Activated naive CD4-positive, alpha-beta T cell treated with anti-CD3 and anti-CD28 coated beads for 36 hours (primary cell): ENCODE measurements around the gene LGALS3BP. TPM values are rescaled to one million over a fixed set of nuclear protein-coding genes. Genes with fewer than 3 reads are reported as not detected.

Experiments
- CTCF ChIA-PET: fragments of 350-600 bp; sonication (Branson Sonifier 250); formaldehyde crosslinking; loops from one replicate; lab custom pipeline; 2021; ENCODE audit warnings: antibody characterized with exemption; lab: Charles Lee
- DNase-seq: peaks from one replicate; pipeline ENCODE4 v3.0.0-alpha.2; 2020
- H3K27ac Mint-ChIP-seq: one replicate; pipeline ENCODE4 v1.8.0; 2021; ENCODE audit warnings: mild to moderate bottlenecking, mixed read lengths
- H3K27me3 Mint-ChIP-seq: one replicate; pipeline ENCODE4 v1.8.0; 2021; ENCODE audit warnings: low read depth, mixed read lengths
- H3K36me3 Mint-ChIP-seq: one replicate; pipeline ENCODE4 v1.8.0; 2021; ENCODE audit warnings: low read depth, mixed read lengths
- H3K4me1 Mint-ChIP-seq: one replicate; pipeline ENCODE4 v1.8.0; 2021; ENCODE audit warnings: low read depth, mixed read lengths
- H3K4me3 Mint-ChIP-seq: one replicate; pipeline ENCODE4 v1.8.0; 2021; ENCODE audit warnings: mild to moderate bottlenecking, moderate library complexity, mixed read lengths
- H3K9me3 Mint-ChIP-seq: one replicate; pipeline ENCODE4 v1.8.0; 2021; ENCODE audit warnings: mixed read lengths
- intact Hi-C: fragments of 100-400 bp; cut with micrococcal nuclease; formaldehyde crosslinking; loops from one replicate; pipeline ENCODE4 v1.15.1; 2023
- total RNA-seq, 2 experiments: library from RNA; stranded (reverse); gene quantifications; one replicate each; pipeline ENCODE4 v1.2.3, GENCODE V29; 2021

The LGALS3BP gene
- total RNA-seq, 2 experiments from 2014 or later, result 59.9 to 65.4 TPM

DNA sequence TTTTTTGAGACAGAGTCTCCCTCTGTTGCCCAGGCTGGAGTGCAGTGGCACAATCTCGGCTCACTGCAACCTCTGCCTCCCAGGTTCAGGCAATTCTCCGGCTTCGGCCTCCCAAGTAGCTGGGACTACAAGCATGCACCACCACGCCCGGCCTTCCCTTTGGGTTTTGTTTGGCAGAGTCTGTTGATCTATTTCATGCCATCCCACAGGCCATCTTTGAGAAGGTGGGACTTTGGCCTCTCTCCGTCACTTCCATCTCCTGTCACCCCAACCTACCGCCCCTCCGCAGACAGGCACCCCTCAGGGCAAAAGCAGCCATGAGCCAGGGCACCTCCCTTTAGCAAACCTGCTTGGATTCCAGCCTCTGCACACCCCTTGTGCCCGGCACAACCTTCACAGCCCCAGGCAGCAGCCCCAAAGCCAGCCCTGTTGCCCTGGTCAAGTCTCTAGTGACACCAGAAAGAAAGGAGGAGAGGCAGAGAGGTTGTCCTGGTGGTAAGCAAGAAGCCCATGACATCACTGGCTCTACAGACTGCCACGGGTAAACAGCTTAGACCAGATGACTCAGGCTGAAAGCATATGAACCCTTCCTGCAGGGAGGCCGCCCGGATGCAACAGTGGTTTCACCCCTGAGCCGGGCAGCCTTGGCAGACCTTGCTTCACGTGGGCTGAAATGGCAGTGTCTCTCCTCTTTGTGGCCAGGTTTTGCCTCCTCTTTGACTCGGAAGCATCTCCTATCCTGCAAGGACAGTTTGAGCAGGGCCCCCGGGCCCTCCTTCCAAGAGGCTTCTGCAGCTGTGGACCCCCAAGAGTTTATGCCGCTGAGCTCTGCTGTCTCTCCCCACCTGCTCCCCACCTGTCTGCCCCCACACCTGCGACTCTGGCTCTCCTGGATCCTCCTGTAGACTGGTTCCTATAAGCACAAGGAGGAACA is 46.4 kb downstream of the LGALS3BP start:
- DNase-seq, result peak; percentile 47
- H3K27ac Mint-ChIP-seq, result no peak overlapping the region
- no peak overlapping the region for H3K4me3 Mint-ChIP-seq
- CTCF ChIA-PET, result no interaction called here
- no peaks in the 10 kb centered on the region for H3K36me3 Mint-ChIP-seq
- intact Hi-C loops, result no loop called here
- no peaks in the 10 kb centered on the region for H3K4me1 Mint-ChIP-seq
- no peaks in the 10 kb centered on the region for H3K9me3 Mint-ChIP-seq
- no peaks in the 10 kb centered on the region for H3K27me3 Mint-ChIP-seq

DNA sequence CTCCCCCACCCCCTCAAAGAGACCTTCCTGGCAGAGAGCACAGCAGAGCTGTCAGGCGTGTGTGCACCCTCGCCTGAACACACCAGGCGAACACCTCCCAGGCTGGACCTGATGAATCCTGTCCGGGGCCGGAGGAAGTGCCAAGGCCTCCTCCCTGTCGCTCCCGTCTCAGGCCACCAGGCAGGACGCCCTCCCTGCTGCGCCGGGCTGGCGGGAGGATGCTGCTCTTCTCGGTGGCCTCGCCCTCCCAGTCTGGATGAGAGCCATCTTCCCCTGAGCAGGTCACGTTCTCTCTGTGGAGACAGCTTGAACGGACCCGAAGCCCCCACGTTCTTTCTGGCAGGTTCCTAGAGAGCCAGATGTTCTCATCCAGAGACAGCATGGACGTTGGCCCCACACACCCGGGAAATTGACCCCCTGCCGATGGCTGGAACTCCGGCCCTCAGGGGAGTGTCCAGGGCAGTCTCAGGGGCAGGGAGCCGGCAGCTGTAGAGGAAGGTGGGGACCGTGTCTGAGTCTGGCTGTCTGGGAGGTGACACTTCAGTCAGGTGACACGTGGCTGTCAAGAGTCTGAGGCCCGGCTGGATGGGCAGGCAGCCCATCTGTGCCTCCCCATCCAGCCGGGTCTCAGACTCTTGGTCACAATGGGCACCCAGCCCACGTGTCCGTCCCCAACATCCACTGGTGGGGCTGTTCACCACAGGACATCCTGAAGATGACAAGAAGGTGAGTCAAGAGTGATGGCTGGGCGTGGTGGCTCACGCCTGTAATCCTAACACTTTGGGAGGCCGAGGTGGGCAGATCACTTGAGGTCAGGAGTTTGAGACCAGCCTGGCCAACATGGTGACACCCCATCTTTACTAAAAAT is 49.6 kb downstream of the LGALS3BP start:
- Mint-ChIP-seq H3K9me3 (no peaks in the 10 kb centered on the region), H3K27me3 (peaks cover 5% of the 10 kb centered on the region), H3K27ac (no peak overlapping the region), H3K4me1 (no peaks in the 10 kb centered on the region), H3K4me3 (no peak overlapping the region), H3K36me3 (no peaks in the 10 kb centered on the region)
- CTCF ChIA-PET, result no interaction called here
- intact Hi-C loops, result no loop called here
- DNase-seq, result no peak

DNA sequence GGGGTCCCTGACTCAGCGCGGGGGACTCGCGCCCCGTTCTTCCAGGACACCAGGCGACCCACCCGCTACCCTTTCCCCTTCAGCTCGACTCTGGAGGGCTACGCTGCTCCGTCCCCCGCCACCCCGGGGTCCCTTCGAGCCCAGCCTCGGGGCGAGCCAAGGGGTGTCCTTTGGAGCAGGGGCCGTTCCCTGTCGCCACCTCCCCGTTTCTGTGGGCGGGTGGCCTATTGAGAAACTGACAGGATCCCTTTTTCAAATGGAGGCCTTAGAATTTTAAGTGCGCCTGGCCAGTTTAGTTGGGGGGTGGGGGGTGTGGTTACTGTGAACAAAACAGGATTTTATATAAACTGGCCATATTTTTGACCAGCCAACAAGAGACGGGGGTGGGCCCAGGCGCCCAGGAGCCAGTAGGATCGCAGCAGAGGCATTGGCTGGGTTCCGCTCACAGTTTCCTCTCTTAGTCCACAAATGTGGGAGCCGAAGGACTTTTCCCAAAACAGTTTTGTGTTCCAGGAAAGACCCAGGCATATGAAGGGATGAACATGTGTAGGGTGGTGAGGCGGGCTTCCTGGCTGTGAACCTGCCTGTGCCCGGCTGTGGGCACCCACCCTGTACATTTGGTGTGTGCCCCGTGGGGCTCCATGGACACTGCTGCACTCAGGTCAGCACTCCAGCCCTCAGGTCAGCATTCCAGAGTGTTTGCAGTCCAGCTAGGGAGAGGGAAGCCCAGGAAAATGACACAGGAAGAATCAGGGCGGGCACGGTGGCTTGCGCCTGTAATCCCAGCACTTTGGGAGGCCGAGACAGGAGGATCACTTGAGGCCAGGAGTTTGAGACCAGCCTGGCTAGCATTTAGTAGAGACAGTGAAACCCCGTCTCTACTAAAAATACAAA is 53.8 kb downstream of the LGALS3BP start:
- H3K4me3 Mint-ChIP-seq, result no peak overlapping the region
- peaks cover 14% of the 10 kb centered on the region for H3K4me1 Mint-ChIP-seq
- intact Hi-C loops, result loop anchor here (1.0 kb wide), 1 partner anchor 61 kb away; no protein-coding TSS in a partner anchor
- no peaks in the 10 kb centered on the region for H3K36me3 Mint-ChIP-seq
- CTCF ChIA-PET, result interaction anchor here (0.7 kb wide), 1 partner anchor 44 kb away, joined by 6 read pairs; no protein-coding TSS in a partner anchor
- H3K9me3 Mint-ChIP-seq, result no peaks in the 10 kb centered on the region
- DNase-seq, result no peak
- no peak overlapping the region for H3K27ac Mint-ChIP-seq
- peaks cover 8% of the 10 kb centered on the region for H3K27me3 Mint-ChIP-seq

DNA sequence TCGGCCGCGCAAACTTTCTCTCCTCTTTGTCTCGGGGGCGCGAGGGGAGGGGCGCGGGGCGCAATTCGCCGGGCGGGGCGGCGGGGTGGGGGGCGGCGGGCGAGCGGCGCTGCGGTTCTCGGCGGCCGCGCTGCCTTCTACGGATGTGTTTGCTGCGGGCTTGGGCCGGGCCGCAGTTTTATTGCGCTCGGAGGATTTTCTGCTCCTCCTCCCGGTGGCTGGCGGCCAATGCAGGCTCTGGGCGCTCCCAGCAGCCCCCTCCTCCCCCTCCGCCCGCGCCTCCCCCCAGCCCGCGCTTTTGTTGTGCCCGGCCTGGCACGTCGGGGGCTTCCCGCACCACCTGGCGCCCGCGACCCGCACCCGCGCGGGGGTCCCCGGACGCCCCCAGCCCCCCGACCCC is 54.5 kb downstream of the LGALS3BP start, which contains the start of gene TIMP2:
TSS of gene TIMP2 (minus strand) at position 154 of the 400 bp plus-strand sequence. CDS start 299 bp downstream, outside the sequence.
- no peaks in the 10 kb centered on the region for H3K36me3 Mint-ChIP-seq
- no peak within 1 kb of the TSS for H3K4me3 Mint-ChIP-seq
- H3K27me3 Mint-ChIP-seq, result peaks cover 8% of the 10 kb centered on the region
- no peaks in the 10 kb centered on the region for H3K9me3 Mint-ChIP-seq
- intact Hi-C loops, result loop anchor here (1.0 kb wide), 1 partner anchor 60 kb away; no protein-coding TSS in a partner anchor
- no peak within 1 kb of the TSS for H3K27ac Mint-ChIP-seq
- peaks cover 14% of the 10 kb centered on the region for H3K4me1 Mint-ChIP-seq
- CTCF ChIA-PET, result no interaction called here
- peak; percentile 72 for DNase-seq

DNA sequence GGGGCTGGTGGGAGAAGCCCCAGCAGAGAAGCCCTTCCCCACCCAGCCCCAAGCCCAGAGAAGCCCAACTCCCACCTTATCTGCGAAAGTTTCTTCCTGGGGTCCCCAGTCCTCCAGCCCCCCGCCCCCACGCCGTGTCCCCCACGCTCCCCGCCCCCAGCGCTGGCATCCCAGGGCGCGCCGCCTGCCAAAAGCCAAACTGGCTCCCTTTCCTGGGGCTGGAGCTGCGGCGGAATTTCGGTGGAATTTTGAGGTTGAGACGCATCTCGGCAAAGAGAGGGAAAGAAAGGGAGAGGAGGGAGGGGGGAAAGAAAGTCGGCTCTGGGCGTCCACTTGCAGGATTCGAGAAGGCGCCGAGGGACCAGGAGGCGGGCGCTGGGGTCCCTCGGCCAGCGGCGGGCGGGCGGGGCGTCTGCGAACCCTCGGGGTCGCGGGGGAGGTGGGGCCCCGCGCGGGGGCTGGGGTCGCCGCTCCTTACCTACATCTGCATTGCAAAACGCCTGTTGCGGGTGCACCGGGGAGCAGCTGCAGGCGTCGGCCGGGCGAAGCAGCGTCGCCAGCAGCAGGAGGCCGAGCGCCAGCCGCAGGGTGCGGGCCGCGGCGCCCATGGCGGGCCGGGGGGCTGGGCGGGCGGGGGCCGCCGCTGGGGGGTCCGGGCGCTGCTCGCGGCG is 55.1 kb downstream of the LGALS3BP start:
- intact Hi-C loops, result loop anchor here (1.0 kb wide), 1 partner anchor 59 kb away; no protein-coding TSS in a partner anchor
- CTCF ChIA-PET, result interaction anchor here (0.8 kb wide), 1 partner anchor 752 kb away, joined by 3 read pairs; no protein-coding TSS in a partner anchor
- no peaks in the 10 kb centered on the region for H3K36me3 Mint-ChIP-seq
- no peaks in the 10 kb centered on the region for H3K9me3 Mint-ChIP-seq
- peaks cover 8% of the 10 kb centered on the region for H3K27me3 Mint-ChIP-seq
- peaks cover 14% of the 10 kb centered on the region for H3K4me1 Mint-ChIP-seq
- DNase-seq, result no peak
- no peak overlapping the region for H3K27ac Mint-ChIP-seq
- no peak overlapping the region for H3K4me3 Mint-ChIP-seq

DNA sequence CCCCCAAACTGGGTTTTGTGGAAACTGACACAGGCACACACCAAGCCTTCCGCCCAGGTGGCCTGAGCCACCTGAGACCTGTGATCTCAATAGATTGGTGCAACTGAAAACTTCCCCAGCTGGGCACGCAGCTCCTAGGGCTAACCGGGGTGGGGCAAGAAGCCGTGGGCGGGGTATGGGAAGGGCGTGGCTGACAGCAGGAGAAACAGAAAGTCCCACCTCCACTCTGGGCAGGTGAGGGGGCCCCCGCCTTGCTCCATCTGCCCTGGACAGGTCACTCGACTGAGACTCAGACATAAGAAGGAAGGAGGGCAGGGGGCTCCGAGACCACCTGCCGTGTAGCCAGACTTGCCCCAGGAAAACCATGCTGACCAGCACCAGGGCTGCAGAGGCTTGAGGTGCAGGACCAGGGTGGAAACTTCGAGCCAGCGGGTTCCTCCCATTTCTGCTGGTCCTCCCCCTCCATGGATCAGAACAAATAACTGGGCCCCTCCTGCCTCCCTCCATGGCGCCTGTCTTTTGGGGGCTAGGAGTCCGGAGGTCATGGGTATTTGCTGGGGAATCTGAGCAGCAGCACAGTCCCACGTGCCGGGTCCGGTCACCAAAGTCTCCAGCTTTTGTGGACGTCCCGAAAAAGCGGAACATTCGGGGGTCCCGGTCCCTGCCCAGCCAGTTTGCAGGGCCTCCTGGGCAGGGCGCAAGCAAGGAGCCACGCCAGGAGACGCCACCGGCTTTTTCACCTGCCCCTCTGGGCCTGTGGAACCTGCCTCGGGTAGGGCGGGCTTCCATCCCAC is 55.9 kb downstream of the LGALS3BP start:
- intact Hi-C loops, result no loop called here
- H3K4me3 Mint-ChIP-seq, result peak overlapping the region; percentile 49
- DNase-seq, result peak; percentile 64
- no peaks in the 10 kb centered on the region for H3K9me3 Mint-ChIP-seq
- no peaks in the 10 kb centered on the region for H3K36me3 Mint-ChIP-seq
- no peak overlapping the region for H3K27ac Mint-ChIP-seq
- H3K4me1 Mint-ChIP-seq, result peaks cover 14% of the 10 kb centered on the region
- CTCF ChIA-PET, result interaction anchor here (0.8 kb wide), 1 partner anchor 752 kb away, joined by 3 read pairs; no protein-coding TSS in a partner anchor
- peaks cover 8% of the 10 kb centered on the region for H3K27me3 Mint-ChIP-seq

DNA sequence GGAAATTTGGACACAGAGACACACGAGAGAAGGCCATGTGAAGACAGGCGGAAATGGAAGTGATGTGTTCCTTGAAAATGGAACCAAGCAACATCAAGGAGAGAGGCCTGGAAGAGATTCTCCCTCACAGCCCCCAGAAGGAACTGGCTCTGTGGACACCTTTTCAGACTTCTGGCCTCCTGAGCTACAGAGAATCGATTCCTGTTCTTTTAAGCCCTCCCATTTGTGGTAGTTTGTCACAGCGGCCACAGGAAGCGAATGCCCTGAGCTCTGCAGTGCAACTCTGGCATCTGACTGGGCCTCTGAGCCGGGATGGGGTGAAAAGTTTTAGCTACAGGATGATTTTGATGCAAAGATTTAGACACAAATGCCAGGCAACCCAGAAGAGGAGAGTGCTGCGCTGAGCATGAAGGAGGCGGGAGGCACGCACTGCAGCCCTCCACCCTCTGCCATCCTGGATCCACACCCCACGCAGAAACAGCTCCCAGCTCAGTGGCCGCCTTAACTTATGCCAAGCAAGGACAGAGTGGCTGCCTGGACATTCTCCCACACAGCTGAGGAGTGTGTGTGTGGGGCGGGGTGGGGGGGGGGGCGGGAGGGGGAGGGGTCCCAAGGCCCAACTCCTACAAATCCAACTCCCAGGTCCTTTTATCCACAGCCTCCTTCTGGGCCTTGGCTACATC is 56.8 kb downstream of the LGALS3BP start:
- Mint-ChIP-seq H3K9me3 (no peaks in the 10 kb centered on the region), H3K4me3 (no peak overlapping the region), H3K36me3 (no peaks in the 10 kb centered on the region), H3K4me1 (peaks cover 14% of the 10 kb centered on the region), H3K27me3 (peaks cover 8% of the 10 kb centered on the region), H3K27ac (no peak overlapping the region)
- DNase-seq, result no peak
- intact Hi-C loops, result no loop called here
- CTCF ChIA-PET, result no interaction called here

DNA sequence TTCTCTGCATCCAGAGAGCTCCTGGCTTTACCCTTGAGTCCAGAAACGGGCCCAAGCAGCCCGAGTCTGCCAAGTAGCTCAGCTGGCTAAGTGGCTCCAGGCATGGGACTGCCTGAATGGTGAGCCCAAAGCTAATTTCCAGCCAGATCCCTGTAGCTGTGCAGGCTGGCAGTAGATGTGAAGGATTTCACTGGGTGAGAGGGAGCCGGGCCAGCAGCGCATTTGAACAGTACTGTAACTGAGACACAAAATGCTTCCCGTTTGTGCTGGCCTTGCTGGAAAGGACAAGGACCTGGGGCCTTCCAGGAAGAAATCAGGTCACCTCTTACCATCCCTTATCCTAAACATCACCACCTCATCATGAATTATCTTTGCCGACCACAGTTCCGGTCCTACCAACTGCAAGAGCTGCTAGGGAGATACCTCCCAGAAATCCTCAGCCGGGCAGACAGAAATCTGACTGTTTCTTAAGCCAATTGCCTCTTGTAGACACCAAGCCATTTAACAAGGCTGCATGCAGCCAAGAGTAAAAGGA is 58.2 kb downstream of the LGALS3BP start:
- H3K27ac Mint-ChIP-seq, result no peak overlapping the region
- CTCF ChIA-PET, result interaction anchor here (0.6 to 0.7 kb wide), 2 partner anchors 36 to 56 kb away, joined by 3 read pairs; no protein-coding TSS in a partner anchor
- H3K27me3 Mint-ChIP-seq, result peaks cover 6% of the 10 kb centered on the region
- H3K4me1 Mint-ChIP-seq, result peaks cover 14% of the 10 kb centered on the region
- no peak overlapping the region for H3K4me3 Mint-ChIP-seq
- H3K36me3 Mint-ChIP-seq, result no peaks in the 10 kb centered on the region
- H3K9me3 Mint-ChIP-seq, result no peaks in the 10 kb centered on the region
- DNase-seq, result no peak
- intact Hi-C loops, result no loop called here
